HepG2 (cell line): ENCODE measurements around the gene MYL6. TPM values are rescaled to one million over a fixed set of nuclear protein-coding genes. Genes with fewer than 3 reads are reported as not detected.
A peak's percentile ranks its signal among the peaks of the same experiment; 100 is the strongest.

Experiments
- ARNT2 ChIP-seq: sonication (generic); formaldehyde crosslinking; IDR thresholded peaks from 2 replicates; pipeline ENCODE4 v1.8.0; 2022; ENCODE audit warnings: mild to moderate bottlenecking, low read depth, missing genetic modification reagents, moderate library complexity
- FOXA1 ChIP-seq, 2 experiments: fragments of 450-650 bp in 1 of 2; sonication (generic) in 1 of 2; formaldehyde crosslinking in 1 of 2; IDR thresholded peaks; 2 replicates each; pipeline versions ENCODE4 v1.4.0 to v1.6.1; 2016 to 2020; ENCODE audit warnings: missing genetic modification reagents in 1 of 2
- HDAC1 ChIP-seq: sonication (generic); formaldehyde crosslinking; IDR thresholded peaks from 2 replicates; pipeline ENCODE4 v1.5.1; 2020; ENCODE audit warnings: mild to moderate bottlenecking, missing genetic modification reagents
- IRX3 ChIP-seq: sonication (generic); formaldehyde crosslinking; IDR thresholded peaks from 2 replicates; pipeline ENCODE4 v1.8.1; 2023; ENCODE audit warnings: mild to moderate bottlenecking, low read depth, missing genetic modification reagents, borderline replicate concordance
- JARID2 ChIP-seq: sonication (generic); formaldehyde crosslinking; IDR thresholded peaks from 2 replicates; pipeline ENCODE4 v1.8.1; 2023; ENCODE audit warnings: missing genetic modification reagents, inconsistent platforms; ENCODE audit not compliant: insufficient replicate concordance
- KAT2B ChIP-seq: fragments of 150-350 bp; IDR thresholded peaks from 2 replicates; pipeline ENCODE4 v1.6.1; 2014; ENCODE audit warnings: low read depth, low read length, borderline replicate concordance
- MAFF ChIP-seq: IDR thresholded peaks from 2 replicates; pipeline ENCODE4 v1.6.1; 2011; ENCODE audit warnings: low read depth, low read length, improper control_type of control experiment
- POLR2AphosphoS5 ChIP-seq: IDR thresholded peaks from 2 replicates; pipeline ENCODE4 v1.6.1; 2012; ENCODE audit warnings: low read depth, low read length
- POLR2G ChIP-seq: fragments of 200-400 bp; formaldehyde crosslinking; IDR thresholded peaks from 2 replicates; pipeline ENCODE4 v1.6.1; 2018; ENCODE audit warnings: mild to moderate bottlenecking, low read depth, low read length, moderate library complexity
- REPIN1 ChIP-seq: sonication (generic); formaldehyde crosslinking; IDR thresholded peaks from 2 replicates; pipeline ENCODE4 v1.8.0; 2022; ENCODE audit warnings: missing genetic modification reagents, low read depth, mild to moderate bottlenecking, borderline replicate concordance
- SMAD9 ChIP-seq: sonication (generic); formaldehyde crosslinking; IDR thresholded peaks from 2 replicates; pipeline ENCODE4 v1.5.1; 2020; ENCODE audit warnings: mild to moderate bottlenecking, missing genetic modification reagents
- SP140L ChIP-seq: sonication (generic); formaldehyde crosslinking; IDR thresholded peaks from 2 replicates; pipeline ENCODE4 v1.4.0; 2020; ENCODE audit warnings: missing genetic modification reagents, borderline replicate concordance
- ZFP62 ChIP-seq: sonication (generic); formaldehyde crosslinking; IDR thresholded peaks from 2 replicates; pipeline ENCODE4 v1.4.0; 2020; ENCODE audit warnings: missing genetic modification reagents
- ZNF138 ChIP-seq: sonication (generic); formaldehyde crosslinking; IDR thresholded peaks from 2 replicates; pipeline ENCODE4 v1.5.0; 2020; ENCODE audit warnings: mild to moderate bottlenecking, low read depth, missing genetic modification reagents
- ZNF572 ChIP-seq: sonication (generic); formaldehyde crosslinking; IDR thresholded peaks from 2 replicates; pipeline ENCODE4 v1.5.1; 2020; ENCODE audit warnings: mild to moderate bottlenecking, missing genetic modification reagents
- ZNF605 ChIP-seq: sonication (generic); formaldehyde crosslinking; IDR thresholded peaks from 2 replicates; pipeline ENCODE4 v1.8.0; 2022; ENCODE audit warnings: mild to moderate bottlenecking, missing genetic modification reagents
- ZNF737 ChIP-seq: sonication (generic); formaldehyde crosslinking; IDR thresholded peaks from 2 replicates; pipeline ENCODE4 v1.5.0; 2020; ENCODE audit warnings: missing genetic modification reagents, mild to moderate bottlenecking, borderline replicate concordance
- ZNF792 ChIP-seq: IDR thresholded peaks from 2 replicates; pipeline ENCODE4 v1.6.1; 2016
- polyA plus RNA-seq, 8 experiments: library from polyadenylated mRNA; depleted of rRNA in 3 of 8; stranded (reverse) in 7 of 8; unstranded in 1 of 8; fragments of >200 nt; fragmentation: Illumina TruSeq in 4 of 8; extraction: Trizol in 4 of 8; gene quantifications; 2 replicates each; pipeline versions ENCODE4 v1.2.1 to v1.2.3, GENCODE V29; 2011 to 2016; ENCODE audit warnings: low read depth in 4 of 8, missing spikeins in 1 of 8, mixed read lengths in 1 of 8; ENCODE audit not compliant: insufficient read depth in 1 of 8
- total RNA-seq, 5 experiments: library from RNA; depleted of rRNA; stranded (reverse); fragments of >200 nt; fragmentation: Illumina TruSeq; extraction: Trizol; gene quantifications; 2 replicates each; pipeline ENCODE4 v1.2.3, GENCODE V29; 2016; ENCODE audit warnings: low read depth in 1 of 5
- TF ChIP-seq, protein P1 (sequence below): IDR thresholded peaks from 2 replicates; pipeline ENCODE4 v1.6.1; 2016; ENCODE audit warnings: mild to moderate bottlenecking
- TF ChIP-seq, protein P2 (sequence below): sonication (generic); formaldehyde crosslinking; IDR thresholded peaks from 2 replicates; pipeline ENCODE4 v1.4.0; 2020; ENCODE audit warnings: mild to moderate bottlenecking, missing genetic modification reagents, borderline replicate concordance
- TF ChIP-seq, protein P3 (sequence below): sonication (generic); formaldehyde crosslinking; IDR thresholded peaks from 2 replicates; pipeline ENCODE4 v1.4.0; 2020; ENCODE audit warnings: mild to moderate bottlenecking, missing genetic modification reagents
- TF ChIP-seq, protein P4 (sequence below): sonication (generic); formaldehyde crosslinking; IDR thresholded peaks from 2 replicates; pipeline ENCODE4 v1.4.0; 2020; ENCODE audit warnings: missing genetic modification reagents, mild to moderate bottlenecking, borderline replicate concordance
- TF ChIP-seq, protein P5 (sequence below): sonication (generic); formaldehyde crosslinking; IDR thresholded peaks from 2 replicates; pipeline ENCODE4 v1.4.0; 2020; ENCODE audit warnings: mild to moderate bottlenecking, missing genetic modification reagents

The MYL6 gene
- total and polyA plus RNA-seq, 2 of the 13 experiments (the other 11 are each of a cell fraction or from before 2014, with no cell fraction given), result 1,127 to 1,192 TPM

DNA sequence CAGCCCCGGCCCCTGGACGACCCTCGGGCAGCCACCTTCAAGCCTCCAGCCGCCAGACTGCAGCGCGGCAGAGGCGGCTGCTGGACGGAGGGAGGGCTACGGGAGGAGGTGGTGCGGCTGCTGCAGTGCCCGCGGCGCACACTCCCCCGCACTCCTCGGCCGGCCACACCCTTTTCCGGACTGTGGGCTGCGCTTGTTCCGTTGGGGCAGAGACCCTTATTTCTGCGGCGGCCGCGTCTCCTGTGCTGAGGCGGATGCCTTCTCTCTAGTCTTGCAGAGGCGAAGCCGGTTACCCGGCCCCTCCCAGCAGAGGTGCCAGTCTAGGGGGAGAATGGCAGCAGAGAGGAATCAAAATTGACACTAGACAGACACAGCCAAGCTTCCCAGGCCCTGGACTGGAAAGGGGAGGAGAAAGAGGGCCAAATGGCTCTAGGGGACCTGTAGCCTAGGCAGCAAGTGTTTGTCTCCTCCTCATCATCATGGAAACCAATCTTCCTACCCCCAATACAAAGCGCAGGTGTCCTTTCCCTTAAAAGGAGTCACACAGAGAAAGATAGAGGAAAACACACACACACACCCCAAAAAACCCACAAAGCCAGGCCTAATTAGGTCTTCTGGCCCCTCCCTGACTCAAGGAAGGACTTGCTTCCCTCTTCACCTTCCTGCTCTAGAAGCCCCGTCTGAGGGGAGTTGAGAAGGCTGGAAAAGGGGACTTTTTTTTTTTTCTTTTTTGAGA lies 28.8 kb upstream of the MYL6 start (continued):
- TF ChIP-seq, protein P1, sequence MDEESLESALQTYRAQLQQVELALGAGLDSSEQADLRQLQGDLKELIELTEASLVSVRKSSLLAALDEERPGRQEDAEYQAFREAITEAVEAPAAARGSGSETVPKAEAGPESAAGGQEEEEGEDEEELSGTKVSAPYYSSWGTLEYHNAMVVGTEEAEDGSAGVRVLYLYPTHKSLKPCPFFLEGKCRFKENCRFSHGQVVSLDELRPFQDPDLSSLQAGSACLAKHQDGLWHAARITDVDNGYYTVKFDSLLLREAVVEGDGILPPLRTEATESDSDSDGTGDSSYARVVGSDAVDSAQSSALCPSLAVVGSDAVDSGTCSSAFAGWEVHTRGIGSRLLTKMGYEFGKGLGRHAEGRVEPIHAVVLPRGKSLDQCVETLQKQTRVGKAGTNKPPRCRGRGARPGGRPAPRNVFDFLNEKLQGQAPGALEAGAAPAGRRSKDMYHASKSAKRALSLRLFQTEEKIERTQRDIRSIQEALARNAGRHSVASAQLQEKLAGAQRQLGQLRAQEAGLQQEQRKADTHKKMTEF (CRISPR knock-in tag), result no peak
- TF ChIP-seq MAFF, result no peak
- no peak for TF ChIP-seq POLR2AphosphoS5
- TF ChIP-seq, protein P2, sequence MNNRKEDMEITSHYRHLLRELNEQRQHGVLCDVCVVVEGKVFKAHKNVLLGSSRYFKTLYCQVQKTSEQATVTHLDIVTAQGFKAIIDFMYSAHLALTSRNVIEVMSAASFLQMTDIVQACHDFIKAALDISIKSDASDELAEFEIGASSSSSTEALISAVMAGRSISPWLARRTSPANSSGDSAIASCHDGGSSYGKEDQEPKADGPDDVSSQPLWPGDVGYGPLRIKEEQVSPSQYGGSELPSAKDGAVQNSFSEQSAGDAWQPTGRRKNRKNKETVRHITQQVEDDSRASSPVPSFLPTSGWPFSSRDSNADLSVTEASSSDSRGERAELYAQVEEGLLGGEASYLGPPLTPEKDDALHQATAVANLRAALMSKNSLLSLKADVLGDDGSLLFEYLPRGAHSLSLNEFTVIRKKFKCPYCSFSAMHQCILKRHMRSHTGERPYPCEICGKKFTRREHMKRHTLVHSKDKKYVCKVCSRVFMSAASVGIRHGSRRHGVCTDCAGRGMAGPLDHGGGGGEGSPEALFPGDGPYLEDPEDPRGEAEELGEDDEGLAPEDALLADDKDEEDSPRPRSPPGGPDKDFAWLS (CRISPR knock-in tag), result no peak
- TF ChIP-seq, protein P3, sequence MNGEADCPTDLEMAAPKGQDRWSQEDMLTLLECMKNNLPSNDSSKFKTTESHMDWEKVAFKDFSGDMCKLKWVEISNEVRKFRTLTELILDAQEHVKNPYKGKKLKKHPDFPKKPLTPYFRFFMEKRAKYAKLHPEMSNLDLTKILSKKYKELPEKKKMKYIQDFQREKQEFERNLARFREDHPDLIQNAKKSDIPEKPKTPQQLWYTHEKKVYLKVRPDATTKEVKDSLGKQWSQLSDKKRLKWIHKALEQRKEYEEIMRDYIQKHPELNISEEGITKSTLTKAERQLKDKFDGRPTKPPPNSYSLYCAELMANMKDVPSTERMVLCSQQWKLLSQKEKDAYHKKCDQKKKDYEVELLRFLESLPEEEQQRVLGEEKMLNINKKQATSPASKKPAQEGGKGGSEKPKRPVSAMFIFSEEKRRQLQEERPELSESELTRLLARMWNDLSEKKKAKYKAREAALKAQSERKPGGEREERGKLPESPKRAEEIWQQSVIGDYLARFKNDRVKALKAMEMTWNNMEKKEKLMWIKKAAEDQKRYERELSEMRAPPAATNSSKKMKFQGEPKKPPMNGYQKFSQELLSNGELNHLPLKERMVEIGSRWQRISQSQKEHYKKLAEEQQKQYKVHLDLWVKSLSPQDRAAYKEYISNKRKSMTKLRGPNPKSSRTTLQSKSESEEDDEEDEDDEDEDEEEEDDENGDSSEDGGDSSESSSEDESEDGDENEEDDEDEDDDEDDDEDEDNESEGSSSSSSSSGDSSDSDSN (CRISPR knock-in tag), result peak; percentile 72
- TF ChIP-seq KAT2B, result no peak
- TF ChIP-seq SMAD9 (CRISPR knock-in tag), result no peak
- TF ChIP-seq, protein P4, sequence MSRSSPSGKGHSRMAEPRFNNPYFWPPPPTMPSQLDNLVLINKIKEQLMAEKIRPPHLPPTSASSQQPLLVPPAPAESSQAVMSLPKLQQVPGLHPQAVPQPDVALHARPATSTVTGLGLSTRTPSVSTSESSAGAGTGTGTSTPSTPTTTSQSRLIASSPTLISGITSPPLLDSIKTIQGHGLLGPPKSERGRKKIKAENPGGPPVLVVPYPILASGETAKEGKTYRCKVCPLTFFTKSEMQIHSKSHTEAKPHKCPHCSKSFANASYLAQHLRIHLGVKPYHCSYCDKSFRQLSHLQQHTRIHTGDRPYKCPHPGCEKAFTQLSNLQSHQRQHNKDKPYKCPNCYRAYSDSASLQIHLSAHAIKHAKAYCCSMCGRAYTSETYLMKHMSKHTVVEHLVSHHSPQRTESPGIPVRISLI (CRISPR knock-in tag), result no peak
- 0 out of 2 replicates have a peak, but pooled peaks have one; percentile 42 for TF ChIP-seq ARNT2
- no peak for TF ChIP-seq FOXA1 (IDR thresholded peaks at IDR 0.05)
- no peak for TF ChIP-seq FOXA1 (CRISPR knock-in tag; IDR thresholded peaks at IDR 0.05)
- TF ChIP-seq IRX3 (CRISPR knock-in tag), result no peak
- TF ChIP-seq, protein P5, sequence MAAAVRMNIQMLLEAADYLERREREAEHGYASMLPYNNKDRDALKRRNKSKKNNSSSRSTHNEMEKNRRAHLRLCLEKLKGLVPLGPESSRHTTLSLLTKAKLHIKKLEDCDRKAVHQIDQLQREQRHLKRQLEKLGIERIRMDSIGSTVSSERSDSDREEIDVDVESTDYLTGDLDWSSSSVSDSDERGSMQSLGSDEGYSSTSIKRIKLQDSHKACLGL (CRISPR knock-in tag), result no peak
- TF ChIP-seq ZFP62, result no peak
- TF ChIP-seq ZNF605 (CRISPR knock-in tag), result no peak
- peak; percentile 57 for TF ChIP-seq POLR2G
- TF ChIP-seq JARID2 (CRISPR knock-in tag), result no peak
- TF ChIP-seq ZNF138 (CRISPR knock-in tag), result no peak
- TF ChIP-seq REPIN1, result no peak
- TF ChIP-seq ZNF737 (CRISPR knock-in tag), result no peak
- TF ChIP-seq HDAC1 (CRISPR knock-in tag), result no peak
- no peak for TF ChIP-seq ZNF572 (CRISPR knock-in tag)
- TF ChIP-seq SP140L (CRISPR knock-in tag), result no peak
- no peak; the same call in 1 of the 2 replicates for TF ChIP-seq ZNF792 (CRISPR knock-in tag)
